ENCODE measurements around the gene GLRX.

- TF ChIP-seq EZH2 (IDR thresholded peaks at IDR 0.05) (no peak), POLR2AphosphoS5 (IDR thresholded peaks at IDR 0.05; ENCODE audit: borderline replicate concordance, low read depth, low read length) (no peak)
Measured at GRCh38 chr5:95841914-95842812, 19.6 kb upstream of the GLRX start.

Measured in SK-N-MC (cell line).